ENCODE data around the gene CDK5RAP2.
"Not testable (repeated sequence)": the region's sequence is repeated elsewhere in the genome, so short reads cannot be mapped to it uniquely, and the experiment has no call there.

Gene CDK5RAP2

DNA sequence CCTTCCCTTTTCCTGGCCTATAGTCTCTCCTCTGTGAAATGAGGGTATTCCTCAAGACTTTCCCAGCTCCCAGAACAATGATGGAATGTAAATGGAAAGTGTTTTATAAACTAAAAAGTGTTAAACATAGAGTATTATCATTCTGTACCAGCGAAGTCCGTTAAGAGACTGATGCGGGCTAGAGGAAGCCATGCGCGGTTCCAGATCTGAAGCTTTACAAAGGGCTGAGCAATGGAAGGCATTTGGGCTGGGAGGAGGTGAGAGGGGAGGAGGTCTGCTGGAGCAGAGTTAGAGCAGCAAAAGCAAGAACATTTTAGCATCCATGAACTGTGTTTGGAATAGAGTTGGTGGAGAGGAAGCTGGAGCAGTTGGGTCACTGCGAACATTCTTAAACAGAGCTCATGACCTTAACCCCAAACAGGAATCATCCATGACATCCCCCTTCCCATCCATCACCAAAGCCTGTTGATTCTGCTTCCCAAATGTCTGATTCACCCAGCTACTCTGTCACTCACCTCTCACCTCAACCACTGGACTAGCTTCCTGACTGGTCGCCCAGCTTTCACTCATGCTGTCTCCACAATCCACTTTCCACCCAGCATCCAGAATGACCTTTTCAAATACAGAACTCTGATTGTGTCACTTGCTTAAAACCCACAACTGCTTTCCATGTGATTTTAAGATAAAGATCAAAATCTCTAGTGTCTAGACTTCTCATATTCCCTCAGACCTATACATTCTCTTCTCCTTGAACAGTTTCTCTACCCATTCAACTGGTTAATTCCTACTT lies 37.1 kb downstream of the CDK5RAP2 start:
- no peak for DNase-seq (ENCODE audit: low read depth)

DNA sequence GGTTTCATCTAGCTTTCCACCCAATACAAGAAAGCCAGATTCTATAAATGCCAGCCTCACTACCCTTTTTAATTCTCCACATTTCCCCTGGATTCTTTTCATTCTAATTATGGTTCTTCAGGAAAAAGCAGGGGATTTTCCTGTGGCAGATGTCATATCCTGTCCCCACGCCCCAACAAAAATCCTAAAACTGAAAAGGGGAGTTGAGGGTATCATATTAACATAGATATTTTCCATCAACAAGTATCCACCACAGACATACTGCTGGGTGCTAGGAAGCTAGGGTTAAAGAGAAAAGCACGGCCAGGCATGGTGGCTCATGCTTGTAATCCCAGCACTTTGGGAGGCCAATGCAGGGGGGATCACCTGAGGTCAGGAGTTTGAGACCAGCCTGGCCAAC lies 38.0 kb downstream of the CDK5RAP2 start:
- DNase-seq (ENCODE audit: low read depth) = no peak

DNA sequence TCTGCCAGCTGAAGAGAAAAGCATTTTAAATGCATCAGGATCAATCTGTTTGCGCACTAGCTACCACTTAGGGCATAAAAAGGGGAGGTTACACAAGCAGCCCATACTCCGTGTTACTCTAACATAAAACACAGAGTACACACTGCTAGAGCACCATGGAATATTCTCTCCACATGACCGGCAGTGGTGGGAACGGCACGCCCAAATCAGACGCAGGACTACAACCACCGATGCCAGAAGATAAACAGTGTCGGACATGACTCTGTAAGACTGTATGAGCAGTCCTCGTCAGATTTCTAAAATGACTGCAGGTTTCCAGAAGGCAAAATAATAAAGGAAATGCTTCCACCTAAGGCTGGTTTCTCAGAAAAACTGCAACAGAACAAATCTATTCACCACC lies 40.0 kb downstream of the CDK5RAP2 start:
- peak; percentile 41 for DNase-seq (ENCODE audit: low read depth)

DNA sequence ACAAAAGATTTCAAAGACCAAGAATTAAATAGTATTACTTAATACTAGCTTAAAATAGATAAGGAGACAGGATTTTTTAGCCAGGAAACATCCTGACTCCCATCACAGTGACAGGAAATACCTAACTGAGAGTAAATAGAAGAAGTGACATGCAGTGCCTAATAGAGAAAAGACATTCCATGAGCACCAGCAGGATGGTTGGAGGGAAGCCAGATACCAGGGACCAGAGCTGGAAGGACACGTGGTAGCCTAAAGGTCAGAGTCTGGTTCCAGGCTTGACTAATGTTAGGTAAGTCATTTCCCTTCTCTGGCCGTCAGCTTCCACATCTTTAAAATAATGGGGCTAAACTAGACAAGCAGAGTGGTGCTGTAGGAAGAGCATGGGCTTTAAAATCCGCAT lies 41.6 kb downstream of the CDK5RAP2 start:
- DNase-seq (ENCODE audit: low read depth) = no peak

DNA sequence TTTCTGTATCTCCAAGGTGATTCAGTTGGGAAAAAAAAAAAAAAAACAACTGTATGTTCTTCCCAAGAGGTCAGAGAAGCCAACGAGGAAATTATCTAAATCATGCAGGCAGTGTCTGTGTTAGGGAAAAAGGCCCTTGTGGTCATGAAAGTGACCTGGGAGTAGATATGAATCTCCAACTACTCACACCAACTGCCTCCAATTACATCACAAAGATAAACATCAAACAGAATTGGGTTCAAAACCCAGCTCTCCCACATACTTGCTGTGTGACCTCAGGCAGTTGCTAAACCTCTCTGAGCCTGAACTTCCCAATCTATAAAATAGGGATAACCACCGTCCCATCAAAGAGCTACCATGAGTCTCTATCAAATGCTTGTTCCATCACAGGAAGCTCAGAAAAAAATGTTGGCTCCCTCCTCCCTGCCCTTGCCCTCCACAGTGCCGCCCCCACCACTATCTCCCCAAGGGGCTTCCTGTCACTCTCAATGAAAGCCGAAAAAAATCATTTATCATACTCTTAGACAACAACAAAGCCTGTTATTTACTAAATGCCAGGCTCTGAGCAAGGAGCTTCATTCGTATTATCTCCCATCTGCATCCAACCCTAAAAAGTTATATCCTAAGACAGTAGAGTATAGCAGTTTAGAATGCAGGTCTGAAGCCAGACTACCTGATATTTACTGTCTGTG lies 42.9 kb downstream of the CDK5RAP2 start:
- no peak for DNase-seq (ENCODE audit: low read depth)

DNA sequence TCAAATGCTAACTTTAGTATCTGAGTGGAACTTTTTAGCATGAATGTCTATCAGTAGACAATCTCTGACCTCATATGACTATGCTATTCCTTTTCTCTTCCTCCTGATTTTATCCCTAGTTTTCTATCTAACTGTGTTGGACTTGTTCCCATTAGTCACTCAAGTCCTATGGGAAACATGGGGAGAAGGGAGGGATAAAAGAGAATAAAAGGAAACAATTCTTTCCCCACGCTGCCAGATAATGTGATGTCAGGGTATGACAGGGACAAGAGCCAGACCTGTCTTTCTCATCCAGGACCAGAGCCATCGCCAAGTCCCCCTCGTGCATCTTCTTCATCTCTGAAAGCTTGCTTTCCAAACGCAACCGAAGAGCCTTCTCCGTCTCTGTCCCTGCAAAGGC lies 43.9 kb downstream of the CDK5RAP2 start:
- no peak for DNase-seq (ENCODE audit: low read depth)

DNA sequence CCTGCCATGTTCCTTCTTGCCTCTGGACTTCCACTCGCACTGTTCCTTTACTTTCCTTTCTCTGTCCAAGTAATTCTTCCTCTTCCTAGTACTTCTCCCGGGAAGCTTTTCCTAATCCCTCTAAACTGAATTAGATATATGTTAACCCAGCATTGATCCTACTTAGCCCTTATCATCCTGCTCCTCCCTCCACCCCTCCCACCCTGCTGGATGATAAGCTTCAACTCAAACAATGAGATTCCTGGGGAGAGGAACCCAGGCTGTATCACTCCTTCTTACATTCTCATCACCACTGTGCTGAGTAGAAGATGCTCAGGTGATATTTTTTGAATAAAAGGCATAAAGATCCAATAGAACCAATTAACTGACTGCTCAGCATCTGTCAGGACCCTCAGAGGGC lies 45.7 kb downstream of the CDK5RAP2 start:
- no peak for DNase-seq (ENCODE audit: low read depth)

DNA sequence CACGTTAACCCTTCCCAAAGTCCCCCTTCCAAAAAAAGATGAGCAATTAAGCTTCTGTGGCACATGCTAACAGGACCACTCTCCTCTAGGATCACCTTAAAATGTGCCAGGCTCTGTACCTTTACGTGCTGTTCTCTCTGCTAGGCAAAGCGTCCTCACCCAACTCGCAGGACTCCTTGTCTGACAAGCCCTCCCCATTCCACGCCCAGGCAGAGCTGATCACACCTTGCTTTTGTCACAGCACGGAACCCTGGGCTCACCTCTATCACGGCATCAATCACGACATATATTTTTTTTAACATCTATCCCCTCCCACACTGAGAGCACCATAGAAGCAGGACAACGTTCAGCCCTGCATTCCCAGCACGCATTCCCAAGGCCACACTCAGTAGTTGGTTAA lies 47.1 kb downstream of the CDK5RAP2 start:
- no peak for DNase-seq (ENCODE audit: low read depth)

DNA sequence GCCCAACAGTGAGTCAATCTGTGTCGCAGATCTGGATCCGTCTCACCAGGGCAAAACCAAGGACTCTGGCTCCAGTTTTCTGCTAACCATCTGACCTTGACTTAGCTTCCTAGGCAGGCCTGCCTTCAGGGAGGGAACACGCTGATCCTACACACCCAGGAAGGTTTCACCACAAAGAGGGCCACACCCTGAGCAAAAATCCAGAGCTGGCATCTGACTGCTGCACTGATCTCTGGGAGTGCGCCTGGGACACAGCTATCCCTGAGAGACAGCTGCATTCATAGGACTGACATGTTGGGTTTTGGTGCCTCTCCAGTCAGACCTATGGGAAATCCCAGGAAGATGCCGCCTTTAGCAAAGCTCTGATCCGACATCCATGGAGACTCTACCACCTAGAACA lies 47.5 kb downstream of the CDK5RAP2 start:
- peak; percentile 67 for DNase-seq (ENCODE audit: low read depth)

DNA sequence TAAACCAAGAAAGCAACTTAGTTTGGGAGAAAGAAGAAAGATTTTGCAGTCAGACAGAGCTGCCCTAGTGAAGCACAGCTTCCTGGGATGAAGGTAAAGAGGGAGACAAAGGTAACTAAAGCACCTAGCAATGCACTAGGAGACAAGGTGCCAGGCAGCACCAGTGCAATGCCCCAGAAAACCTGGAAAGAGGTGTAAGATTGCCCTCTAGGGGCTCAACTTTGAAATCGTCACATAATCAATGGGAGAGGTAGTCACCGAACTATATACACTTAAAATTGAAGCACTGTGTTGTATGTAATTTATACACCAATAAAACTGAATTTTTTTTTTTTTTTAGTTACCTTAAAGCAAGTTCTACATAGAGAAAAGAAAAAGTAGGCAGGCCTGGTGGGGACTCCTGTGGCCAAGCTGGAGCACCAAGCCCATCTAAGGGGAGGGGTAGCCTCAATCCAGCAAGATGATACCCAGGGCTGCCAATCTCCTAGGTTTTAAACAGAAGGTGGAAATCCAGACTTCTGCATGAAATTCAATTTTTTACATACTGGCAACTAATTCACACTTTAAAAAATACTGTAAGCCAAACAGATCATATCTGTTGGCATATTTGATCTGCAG lies 48.2 kb downstream of the CDK5RAP2 start:
- peak; percentile 24 for DNase-seq (ENCODE audit: low read depth)

DNA sequence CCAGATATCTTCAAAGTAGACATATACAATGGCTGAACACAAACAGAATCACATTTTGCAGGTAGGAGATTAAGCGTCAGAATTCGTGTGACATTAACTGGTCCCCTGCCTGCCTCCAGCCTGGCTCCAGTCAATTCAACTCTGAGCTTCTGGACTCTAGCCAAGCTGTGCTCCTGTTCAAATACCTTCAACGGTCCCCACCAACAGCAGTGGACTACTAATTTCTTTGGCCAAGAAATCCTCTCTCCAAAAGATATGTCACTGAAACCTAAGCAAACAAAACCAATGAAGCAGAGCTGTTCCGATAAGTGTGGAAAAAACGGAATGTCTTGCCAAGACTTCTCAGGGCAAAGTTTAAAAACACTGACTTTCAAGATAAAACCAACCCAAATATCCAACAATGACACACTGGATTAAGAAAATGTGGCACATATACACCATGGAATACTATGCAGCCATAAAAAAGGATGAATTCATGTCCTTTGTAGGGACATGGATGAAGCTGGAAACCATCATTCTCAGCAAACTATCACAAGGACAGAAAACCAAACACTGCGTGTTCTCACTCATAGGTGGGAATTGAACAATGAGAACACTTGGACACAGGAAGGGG lies 49.6 kb downstream of the CDK5RAP2 start:
- not testable (repeated sequence) for DNase-seq (ENCODE audit: low read depth)

DNA sequence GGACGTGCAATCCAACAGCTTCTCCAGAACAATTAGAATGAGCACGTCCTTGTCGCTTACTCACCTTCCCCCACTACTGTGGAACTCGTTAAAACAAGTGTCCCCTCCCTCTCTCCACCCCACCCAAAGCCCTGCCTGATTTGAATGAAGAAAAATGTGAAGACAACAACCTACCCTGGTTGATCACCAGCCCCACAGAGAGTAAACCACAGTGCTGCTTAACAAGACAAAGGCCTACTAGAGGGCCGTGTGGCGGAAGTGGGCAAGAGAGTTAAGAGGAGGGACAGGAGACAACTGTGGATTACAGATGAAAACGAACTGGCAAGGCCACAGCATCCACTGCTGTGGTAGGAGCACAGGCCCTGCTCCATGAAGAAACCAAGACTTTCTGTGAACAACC lies 51.1 kb downstream of the CDK5RAP2 start:
- DNase-seq (ENCODE audit: low read depth) = no peak

DNA sequence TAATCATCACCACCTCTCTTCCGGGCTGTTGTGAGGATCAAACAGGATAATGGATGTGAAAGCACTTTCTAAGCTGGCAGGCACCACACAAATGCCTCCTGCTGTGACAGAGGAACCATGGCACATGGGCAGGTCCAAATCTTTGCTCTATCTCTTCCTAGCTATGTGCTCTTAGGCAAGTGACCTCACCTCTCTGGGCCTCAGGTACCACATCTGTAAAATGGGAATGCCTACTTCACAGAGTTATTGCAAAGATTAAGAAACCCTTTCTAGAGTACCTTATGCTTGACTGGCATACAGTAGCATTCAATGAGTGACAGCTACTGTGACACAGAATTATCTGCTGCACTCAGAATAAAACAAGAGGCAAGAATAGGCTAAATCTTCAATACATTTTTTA lies 51.6 kb downstream of the CDK5RAP2 start:
- no peak for DNase-seq (ENCODE audit: low read depth)

DNA sequence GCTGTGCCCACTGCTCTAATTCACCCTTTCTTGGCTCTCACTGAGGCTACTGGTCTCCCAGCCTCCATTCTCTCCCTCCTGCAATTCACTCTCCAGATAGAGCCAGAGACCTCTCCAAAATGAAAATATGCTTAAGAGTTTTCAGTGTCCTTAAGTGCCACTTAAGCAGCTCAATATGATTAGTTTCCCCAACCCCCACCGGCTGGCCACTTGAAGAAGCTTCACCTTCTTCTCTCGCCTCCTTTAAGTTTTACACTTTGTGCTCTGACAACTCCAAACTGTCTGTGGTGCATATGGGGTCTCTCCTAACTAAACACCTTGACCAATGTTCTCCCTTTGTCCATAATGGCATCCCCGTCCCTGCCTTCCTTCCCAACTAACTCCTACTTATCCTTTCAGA lies 53.4 kb downstream of the CDK5RAP2 start:
- no peak for DNase-seq (ENCODE audit: low read depth)

DNA sequence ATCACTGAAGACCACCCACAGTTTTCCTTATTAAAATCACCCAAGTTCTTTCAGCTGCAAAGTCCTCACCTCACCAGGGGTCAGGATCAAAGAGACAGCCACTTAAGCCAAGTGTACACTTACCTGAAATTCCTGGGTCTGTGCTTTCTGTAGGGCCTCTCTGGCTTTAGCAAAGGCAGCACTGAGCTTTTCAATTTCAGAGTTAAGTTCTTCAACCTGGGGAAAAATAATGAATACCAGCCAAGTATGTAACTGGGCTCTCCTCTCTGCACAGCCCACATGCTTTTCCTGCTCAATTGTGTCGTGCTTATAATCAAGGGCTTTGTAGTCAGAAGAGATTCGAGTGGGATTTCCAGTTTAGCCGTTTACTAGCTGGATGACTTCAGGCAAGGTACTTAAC lies 55.1 kb downstream of the CDK5RAP2 start:
- no peak for DNase-seq (ENCODE audit: low read depth)

DNA sequence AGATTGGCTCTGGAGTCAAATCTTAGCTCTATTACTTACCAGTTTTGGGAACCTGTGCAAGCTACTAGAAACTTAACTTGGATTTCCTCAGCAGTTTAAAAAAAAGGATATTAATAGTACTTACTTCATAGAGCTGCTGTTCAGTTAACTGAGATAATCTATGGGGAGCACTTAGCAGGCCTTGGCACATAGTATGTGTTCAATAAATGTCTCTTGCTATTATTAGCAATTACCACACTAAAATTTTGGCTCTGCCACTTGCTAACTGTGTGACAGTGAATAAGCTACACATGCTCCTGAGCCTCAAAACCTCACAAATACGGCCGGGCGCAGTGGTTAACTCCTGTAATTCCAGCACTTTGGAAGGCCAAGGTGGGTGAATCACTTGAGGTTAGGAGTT lies 55.9 kb downstream of the CDK5RAP2 start:
- no peak for DNase-seq (ENCODE audit: low read depth)

DNA sequence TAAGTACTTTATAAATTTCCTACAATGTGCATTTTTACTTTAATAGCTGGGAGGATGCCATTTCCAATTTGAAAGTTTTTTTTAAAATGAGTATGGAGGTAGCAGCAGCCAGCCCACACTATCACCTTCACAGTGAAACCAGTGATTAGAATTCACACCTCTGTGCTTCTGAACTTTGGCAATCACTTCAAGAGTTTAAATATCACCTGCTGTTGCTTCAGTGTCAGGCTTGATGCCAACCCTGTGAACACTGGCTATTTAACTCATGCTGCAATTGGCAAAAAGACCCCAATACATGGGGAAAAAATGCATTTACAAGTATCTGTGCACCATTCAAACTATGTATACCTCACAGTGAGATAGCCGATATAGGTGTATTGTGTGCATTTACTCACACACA lies 57.4 kb downstream of the CDK5RAP2 start:
- DNase-seq (ENCODE audit: low read depth) = no peak

DNA sequence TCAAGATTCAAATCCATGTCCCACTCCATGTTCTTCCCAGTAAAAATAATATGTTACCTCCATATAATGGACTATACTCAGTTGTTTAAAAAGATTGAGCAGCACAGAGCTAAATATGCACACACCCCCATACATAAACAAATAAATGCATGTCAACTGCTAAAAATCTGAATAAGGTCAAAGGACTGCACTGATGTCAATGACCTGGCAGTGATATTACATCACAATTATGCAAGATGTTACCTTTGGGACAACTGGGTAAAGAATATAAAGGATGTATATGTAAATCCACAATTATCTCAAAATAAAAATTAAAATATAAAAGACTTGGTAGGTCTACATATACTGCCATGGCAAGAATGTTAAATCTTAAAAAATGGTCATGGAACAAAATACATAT lies 57.9 kb downstream of the CDK5RAP2 start:
- DNase-seq (ENCODE audit: low read depth) = no peak

DNA sequence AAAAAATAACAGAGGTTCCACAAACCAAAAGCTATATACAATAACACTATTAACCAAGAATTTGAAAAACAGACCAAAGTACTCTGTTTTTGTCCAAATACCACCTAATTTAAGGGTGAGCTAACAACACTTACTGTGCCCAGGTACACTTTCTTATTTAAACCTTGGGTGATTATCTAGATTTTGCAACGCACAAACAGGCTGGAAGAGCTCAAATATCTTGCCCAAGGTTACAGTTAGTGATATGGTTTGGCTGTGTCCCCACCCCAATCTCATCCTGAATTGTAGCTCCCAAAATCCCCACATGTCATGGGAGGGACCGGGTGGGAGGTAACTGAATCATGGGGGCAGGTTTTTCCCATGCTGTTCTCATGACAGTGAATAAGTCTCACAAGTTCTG lies 58.9 kb downstream of the CDK5RAP2 start:
- DNase-seq (ENCODE audit: low read depth) = no peak

DNA sequence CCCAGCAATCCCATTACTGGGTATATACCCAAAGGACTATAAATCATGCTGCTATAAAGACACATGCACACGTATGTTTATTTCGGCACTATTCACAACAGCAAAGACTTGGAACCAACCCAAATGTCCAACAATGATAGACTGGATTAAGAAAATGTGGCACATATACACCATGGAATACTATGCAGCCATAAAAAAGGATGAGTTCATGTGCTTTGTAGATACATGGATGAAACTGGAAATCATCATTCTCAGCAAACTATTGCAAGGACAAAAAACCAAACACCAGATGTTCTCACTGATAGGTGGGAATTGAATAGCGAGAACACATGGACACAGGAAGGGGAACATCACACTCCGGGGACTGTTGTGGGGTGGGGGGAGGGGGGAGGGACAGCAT lies 64.0 kb downstream of the CDK5RAP2 start:
- DNase-seq (ENCODE audit: low read depth) = not testable (repeated sequence)

DNA sequence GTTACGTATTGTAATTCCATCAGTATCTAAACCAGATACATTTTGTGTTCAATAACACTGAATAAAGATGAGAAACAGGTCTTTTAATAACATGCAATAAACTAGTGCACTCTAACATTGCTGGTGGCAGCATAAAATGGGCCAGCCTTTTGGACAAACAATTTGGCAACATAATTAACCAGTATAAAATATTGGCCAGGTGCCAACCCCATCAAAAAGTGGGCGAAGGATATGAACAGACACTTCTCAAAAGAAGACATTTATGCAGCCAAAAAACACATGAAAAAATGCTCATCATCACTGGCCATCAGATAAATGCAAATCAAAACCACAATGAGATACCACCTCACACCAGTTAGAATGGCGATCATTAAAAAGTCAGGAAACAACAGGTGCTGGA lies 64.5 kb downstream of the CDK5RAP2 start:
- not testable (repeated sequence) for DNase-seq (ENCODE audit: low read depth)

DNA sequence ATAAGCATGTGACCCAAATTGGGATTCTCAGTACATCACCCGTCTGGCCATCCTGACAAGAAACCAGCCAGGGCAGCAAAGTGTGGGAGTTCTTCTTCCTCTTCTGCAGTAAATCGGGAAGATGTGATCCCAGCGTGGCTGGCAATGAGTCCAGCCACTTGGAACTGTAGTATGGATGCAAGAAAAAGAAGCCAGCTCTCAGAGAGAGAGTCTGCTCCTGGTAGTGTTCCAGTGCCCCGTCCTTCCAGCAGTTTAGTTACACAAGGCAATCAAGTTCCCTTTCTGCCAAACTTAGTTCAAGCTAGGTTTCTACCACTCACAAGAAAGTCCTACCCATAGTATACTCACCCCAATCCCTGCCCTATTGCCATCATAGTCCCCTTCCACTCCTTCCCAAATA lies 65.6 kb downstream of the CDK5RAP2 start:
- no peak for DNase-seq (ENCODE audit: low read depth)

DNA sequence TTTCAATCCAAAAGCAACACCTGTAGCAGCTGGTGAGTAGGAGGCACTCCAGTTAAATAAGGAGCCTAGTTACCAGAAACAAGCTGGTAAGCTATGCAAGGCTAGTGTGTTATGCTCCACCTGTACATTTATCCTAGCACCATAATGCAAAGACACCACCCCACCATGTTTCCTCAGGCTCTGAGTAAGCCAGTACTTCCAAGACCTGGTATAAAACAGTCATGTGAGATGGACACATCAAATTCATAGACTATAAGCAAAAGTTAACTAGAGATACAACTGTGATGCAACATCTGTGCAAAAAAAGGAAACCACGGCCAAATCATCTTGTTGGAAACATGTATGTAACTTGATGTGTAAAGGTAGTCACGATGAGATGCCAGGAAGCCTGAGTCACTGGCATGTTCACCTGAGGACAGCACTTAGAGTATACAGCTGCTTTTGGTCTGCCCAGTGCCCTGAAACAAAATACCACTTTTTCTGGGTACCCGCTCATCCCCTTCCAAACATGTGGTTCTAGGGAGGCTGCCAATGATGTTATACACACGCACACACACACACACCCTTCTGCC lies 66.1 kb downstream of the CDK5RAP2 start:
- peak; percentile 19 for DNase-seq (ENCODE audit: low read depth)
